Neural crest cell (in vitro differentiated cells): ENCODE measurements around the gene RFTN1. TPM values are rescaled to one million over a fixed set of nuclear protein-coding genes. Genes with fewer than 3 reads are reported as not detected.

Source experiments
- DNase-seq: peaks from one replicate; pipeline ENCODE4 v3.0.0; 2021; ENCODE audit warnings: low read depth, mixed read lengths, low spot score
- H3K27ac Mint-ChIP-seq: one replicate; pipeline ENCODE4 v1.8.0; 2021; ENCODE audit warnings: mild to moderate bottlenecking, mixed read lengths; ENCODE audit not compliant: unreplicated experiment
- H3K27me3 Mint-ChIP-seq: 2 replicates; pipeline ENCODE4 v1.8.0; 2021; ENCODE audit warnings: low read depth, mild to moderate bottlenecking, mixed read lengths
- H3K36me3 Mint-ChIP-seq: 2 replicates; pipeline ENCODE4 v1.8.0; 2021; ENCODE audit warnings: low read depth, mild to moderate bottlenecking, mixed read lengths
- H3K4me1 Mint-ChIP-seq: 2 replicates; pipeline ENCODE4 v1.8.0; 2021; ENCODE audit warnings: mixed read lengths
- H3K4me3 Mint-ChIP-seq: one replicate; pipeline ENCODE4 v1.8.0; 2021; ENCODE audit warnings: mild to moderate bottlenecking, mixed read lengths
- H3K9me3 Mint-ChIP-seq: 2 replicates; pipeline ENCODE4 v1.8.0; 2021; ENCODE audit warnings: mixed read lengths
- CTCF ChIP-seq: fragments of 200-600 bp; sonication (generic); conservative IDR thresholded peaks from 2 replicates; pipeline ENCODE4 v1.5.0; 2021; ENCODE audit warnings: antibody characterized with exemption, mild to moderate bottlenecking
- total RNA-seq: library from RNA; stranded (reverse); gene quantifications from 2 replicates; pipeline ENCODE4 v1.2.1, GENCODE V29; 2021

Gene RFTN1
- total RNA-seq, 1 donor from 2014 or later: 2.0 TPM

GRCh38 chr3:16318176-16318575 lies 195.3 kb downstream of the RFTN1 start:
- no peak overlapping the region for H3K27ac Mint-ChIP-seq
- H3K36me3 Mint-ChIP-seq: no peaks in the 10 kb centered on the region

GRCh38 chr3:16317561-16317945 lies 195.9 kb downstream of the RFTN1 start:
- H3K4me1 Mint-ChIP-seq: no peaks in the 10 kb centered on the region
- no peak overlapping the region for H3K27ac Mint-ChIP-seq
- TF ChIP-seq CTCF: no peak
- no peak overlapping the region for H3K4me3 Mint-ChIP-seq
- no peaks in the 10 kb centered on the region for H3K36me3 Mint-ChIP-seq
- no peaks in the 10 kb centered on the region for H3K27me3 Mint-ChIP-seq
- H3K9me3 Mint-ChIP-seq: no peaks in the 10 kb centered on the region
- no peak for DNase-seq

More at GRCh38 chr3:16318176-16318575, 195.3 kb downstream of the RFTN1 start:
- no peak for DNase-seq
- TF ChIP-seq CTCF: no peak
- H3K9me3 Mint-ChIP-seq: no peaks in the 10 kb centered on the region
- H3K4me3 Mint-ChIP-seq: no peak overlapping the region
- no peaks in the 10 kb centered on the region for H3K4me1 Mint-ChIP-seq
- no peaks in the 10 kb centered on the region for H3K27me3 Mint-ChIP-seq

- peak overlapping the region; percentile 20 for H3K27ac Mint-ChIP-seq
- H3K27me3 Mint-ChIP-seq: no peaks in the 10 kb centered on the region
- H3K36me3 Mint-ChIP-seq: no peaks in the 10 kb centered on the region
- no peak for TF ChIP-seq CTCF
- H3K4me1 Mint-ChIP-seq: no peaks in the 10 kb centered on the region
- no peak for DNase-seq
- H3K4me3 Mint-ChIP-seq: no peak overlapping the region
- no peaks in the 10 kb centered on the region for H3K9me3 Mint-ChIP-seq
Observed at GRCh38 chr3:16316847-16317560, 196.5 kb downstream of the RFTN1 start.

- Mint-ChIP-seq H3K27ac (no peak overlapping the region), H3K4me1 (no peaks in the 10 kb centered on the region), H3K4me3 (no peak overlapping the region), H3K36me3 (no peaks in the 10 kb centered on the region), H3K9me3 (no peaks in the 10 kb centered on the region), H3K27me3 (no peaks in the 10 kb centered on the region)
- no peak for DNase-seq
- TF ChIP-seq CTCF: no peak
Observed at GRCh38 chr3:16316396-16316795, 197.1 kb downstream of the RFTN1 start.

GRCh38 chr3:16315623-16316022 lies 197.9 kb downstream of the RFTN1 start:
- Mint-ChIP-seq H3K4me1 (no peaks in the 10 kb centered on the region), H3K4me3 (no peak overlapping the region), H3K27ac (no peak overlapping the region), H3K9me3 (no peaks in the 10 kb centered on the region), H3K36me3 (no peaks in the 10 kb centered on the region), H3K27me3 (no peaks in the 10 kb centered on the region)
- no peak for DNase-seq
- no peak for TF ChIP-seq CTCF
